HG02840 (cell line): Measurements from ENCODE around the gene SRGAP3.

Source experiments
- ATAC-seq: cut with Tn5 transposase; IDR thresholded peaks from one replicate; pipeline ENCODE4 v1.9.1; 2021; ENCODE audit warnings: mild to moderate bottlenecking, moderate library complexity, moderate number of reproducible peaks; ENCODE audit not compliant: unreplicated experiment, low FRiP score

The SRGAP3 gene

DNA sequence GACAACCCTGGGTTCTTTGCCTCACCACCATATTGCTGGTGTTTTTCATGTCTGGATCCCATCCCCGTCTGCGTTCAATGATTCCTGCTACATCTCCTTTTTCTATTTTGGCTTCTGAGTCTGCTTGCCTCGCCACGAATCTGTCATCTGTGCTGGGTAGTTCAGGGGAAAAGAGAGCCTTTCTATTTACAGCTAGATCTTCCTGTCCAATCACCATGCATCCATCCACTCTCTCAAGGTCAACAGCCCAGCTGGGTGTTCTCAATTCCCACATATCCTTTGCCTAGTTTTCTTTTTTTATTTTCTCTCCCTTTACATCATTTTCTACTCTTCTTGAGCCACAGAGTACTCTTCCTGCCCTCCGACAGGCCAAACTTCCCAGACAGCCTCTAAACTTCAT lies 181.4 kb downstream of the SRGAP3 start:
- no peak for ATAC-seq

DNA sequence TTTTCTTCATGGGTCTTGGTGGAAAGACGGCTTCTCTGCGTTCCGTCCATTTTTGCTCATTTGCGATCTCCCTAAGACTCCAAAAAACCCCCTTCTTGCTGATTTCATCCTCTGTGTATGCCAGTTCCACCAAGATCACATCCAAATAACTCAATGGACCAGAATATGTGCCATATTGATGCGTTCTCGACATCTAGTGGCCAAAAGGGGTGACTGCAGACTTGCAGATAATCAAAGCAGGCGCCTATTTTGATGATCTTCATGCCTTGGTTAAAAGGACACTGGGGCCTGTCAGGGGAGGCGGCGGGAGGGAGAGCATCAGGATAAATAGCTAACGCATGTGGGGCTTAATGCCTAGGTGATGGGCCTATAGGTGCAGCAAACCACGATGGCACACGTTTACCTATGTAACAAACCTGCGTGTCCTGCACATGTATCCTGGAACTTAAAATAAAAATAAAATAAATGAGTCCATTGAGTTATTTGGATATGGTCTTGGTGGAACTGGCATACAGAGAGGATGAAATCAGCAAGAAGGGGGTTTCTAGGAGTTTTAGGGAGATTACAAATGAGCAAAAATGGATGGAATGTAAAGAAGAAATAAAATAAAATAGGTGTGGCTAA lies 182.0 kb downstream of the SRGAP3 start:
- no peak for ATAC-seq

DNA sequence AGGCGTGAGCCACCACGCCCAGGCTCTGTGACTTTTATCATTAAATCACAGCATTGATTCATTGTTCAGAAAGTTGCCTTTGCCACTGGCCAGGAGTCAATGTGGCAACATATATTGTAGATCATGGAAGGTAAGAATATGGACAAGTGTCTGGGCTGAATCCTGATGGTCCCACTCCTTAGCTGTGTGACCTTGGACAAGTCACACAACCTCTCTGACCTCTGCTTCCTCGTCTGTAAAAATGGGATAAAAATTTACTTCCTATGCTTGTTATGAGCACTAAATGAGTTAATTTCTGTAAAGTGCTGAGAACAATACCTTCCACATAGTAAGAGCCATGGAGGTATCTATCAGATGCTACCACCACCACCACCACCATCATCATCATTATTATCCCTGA lies 182.7 kb downstream of the SRGAP3 start:
- no peak for ATAC-seq

DNA sequence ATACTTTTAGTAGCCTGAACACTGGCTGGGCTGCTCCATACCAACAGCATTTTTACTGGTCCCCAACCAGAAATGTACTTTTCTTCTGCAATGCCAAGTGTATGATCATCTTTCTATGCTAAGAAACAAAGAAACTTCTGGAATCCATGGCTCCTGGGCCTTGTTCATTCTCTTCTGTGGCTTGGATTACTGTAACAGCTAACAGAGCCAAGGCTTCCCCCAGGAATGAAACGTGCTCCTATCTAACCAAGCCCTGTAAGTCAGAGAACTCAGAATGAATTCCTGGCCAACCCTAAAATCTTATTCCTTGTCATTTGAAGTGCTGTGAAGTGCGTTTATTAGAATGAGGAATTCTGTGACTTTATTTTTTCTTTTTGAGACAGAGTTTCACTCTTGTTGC lies 183.3 kb downstream of the SRGAP3 start:
- ATAC-seq: no peak

DNA sequence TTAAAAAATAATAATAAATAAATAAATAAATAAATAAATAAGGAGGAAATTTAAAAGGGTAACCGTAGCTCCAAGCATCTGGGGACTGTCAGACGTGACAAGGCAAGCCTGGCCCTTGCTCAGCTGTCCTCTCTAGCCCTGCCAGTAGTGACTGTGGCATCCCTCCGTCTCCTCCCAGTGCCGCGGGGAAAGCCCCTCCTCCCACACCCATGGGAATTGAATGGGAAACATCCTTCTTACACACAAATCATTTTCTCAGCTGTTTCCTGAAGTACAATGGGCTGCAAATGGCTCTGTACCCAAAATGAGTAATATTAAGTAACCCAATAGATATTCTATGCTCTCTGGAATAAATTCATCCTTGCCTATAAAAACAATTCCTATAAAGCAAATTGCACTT lies 184.6 kb downstream of the SRGAP3 start:
- ATAC-seq: no peak

DNA sequence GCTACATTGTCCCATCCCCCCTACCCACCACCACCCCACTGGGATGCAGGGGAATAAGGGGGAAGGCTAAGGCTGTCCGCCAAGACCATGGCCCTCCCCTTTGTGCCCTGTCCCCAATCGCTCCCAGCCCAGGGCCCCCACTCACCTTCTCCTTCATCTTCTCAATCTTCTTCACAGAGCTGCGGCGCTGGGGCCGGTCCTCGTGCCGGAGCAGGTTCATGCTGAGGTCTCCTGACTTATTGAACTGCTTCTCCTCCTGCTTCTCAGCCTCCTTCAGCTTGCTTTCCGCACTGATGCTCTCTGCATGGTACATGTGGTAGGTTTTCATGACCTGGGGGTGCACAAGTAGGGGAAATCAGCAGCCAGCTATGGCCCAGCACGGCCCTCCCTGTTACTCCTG lies 185.2 kb downstream of the SRGAP3 start:
- ATAC-seq: no peak

DNA sequence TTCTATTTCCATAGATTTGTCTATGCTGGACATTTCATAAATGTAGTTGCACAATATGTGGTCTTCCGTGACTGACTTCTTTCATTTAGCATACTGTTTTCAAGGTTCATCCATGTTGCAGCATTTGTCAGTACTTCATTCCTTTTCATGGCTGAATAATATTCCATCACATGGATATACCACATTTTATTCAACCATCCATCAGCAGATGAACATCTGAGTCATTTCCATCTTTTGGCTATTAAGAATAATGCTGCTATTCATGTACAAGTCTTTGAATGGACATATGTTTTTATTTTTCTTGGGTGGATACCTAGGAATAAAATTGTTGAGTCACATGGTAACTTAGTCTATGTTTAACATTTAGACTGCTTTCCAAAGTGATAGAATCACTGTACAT lies 186.9 kb downstream of the SRGAP3 start:
- no peak for ATAC-seq

DNA sequence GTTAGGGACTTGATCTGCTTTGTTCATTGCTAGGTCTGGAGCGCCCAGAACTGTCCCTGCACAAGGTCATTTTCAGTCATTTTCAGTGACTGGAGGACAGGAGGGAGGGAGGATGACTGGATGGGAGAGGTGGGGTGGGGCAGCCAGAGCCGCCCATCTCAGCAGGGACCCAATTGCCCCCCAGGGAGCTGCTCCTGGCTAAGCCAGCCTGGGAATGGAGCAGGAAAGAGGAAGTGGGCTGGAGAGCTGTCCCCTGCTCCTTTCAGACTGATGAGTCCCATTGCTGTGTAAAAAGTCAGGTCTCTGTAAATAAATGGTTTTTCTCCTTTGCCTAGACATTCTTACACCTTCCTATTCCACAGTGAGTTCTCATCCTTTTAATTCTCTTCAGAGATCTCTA lies 187.8 kb downstream of the SRGAP3 start:
- no peak for ATAC-seq

DNA sequence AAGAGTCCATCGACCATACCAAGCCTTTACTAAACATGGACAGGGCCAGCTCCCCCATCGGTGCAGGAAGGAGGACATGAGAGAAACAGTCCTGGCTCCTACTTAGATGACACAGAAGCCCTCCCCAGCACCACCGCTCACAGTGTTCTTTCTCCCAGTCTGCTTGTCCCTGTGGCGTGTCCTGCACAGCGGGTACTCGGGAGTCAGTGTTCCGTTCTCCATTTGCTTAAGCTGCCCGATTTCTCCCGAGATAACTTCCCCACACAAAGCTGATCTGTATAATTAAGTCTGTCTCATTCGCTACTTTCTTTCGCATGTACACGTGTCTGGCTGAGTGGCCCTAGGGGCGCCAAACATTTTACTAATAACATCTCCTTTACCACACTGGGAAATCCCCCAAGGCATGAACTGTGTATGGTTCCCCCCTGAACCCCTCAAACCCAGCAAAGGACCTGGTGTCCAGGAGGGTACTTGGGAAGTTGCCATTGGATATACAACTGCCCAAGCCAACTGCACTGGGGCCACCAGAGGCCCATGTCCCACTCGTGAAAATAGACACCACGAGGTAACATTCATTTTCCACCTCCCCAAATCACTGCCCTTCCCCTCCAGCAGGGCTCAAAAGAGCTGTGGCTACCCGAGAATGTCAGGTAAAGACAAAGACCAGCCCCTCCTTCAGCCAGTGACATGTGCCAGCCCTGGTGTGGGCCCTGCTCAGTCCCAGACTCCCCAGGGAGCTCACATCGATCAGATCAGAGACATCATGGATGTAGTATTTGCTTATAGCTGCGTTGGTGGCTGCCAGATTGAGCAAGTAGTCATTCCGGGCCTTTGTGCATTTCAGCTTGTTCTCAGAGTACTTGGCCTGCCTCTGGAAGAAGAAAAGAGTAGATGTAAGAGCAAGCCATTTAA lies 189.7 kb downstream of the SRGAP3 start:
- no peak for ATAC-seq

DNA sequence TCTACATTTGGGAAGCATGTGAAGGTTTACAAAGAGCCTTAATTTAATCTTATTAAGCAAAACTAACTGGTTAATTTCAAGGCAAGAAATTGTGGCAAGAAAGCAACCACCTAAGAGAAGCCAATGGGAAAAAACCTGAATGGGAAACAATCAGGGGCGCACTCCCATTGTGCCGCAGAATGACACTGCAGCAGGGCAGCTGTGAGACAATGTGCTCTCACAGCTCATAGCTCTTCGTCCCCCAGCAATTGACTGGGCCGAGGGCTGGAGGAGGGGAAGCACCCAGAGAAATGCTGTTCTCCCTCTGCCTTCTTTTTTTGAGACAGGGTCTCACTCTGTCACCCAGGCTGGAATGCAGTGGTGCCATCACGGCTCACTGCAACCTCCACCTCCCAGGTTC lies 192.9 kb downstream of the SRGAP3 start:
- ATAC-seq: no peak

DNA sequence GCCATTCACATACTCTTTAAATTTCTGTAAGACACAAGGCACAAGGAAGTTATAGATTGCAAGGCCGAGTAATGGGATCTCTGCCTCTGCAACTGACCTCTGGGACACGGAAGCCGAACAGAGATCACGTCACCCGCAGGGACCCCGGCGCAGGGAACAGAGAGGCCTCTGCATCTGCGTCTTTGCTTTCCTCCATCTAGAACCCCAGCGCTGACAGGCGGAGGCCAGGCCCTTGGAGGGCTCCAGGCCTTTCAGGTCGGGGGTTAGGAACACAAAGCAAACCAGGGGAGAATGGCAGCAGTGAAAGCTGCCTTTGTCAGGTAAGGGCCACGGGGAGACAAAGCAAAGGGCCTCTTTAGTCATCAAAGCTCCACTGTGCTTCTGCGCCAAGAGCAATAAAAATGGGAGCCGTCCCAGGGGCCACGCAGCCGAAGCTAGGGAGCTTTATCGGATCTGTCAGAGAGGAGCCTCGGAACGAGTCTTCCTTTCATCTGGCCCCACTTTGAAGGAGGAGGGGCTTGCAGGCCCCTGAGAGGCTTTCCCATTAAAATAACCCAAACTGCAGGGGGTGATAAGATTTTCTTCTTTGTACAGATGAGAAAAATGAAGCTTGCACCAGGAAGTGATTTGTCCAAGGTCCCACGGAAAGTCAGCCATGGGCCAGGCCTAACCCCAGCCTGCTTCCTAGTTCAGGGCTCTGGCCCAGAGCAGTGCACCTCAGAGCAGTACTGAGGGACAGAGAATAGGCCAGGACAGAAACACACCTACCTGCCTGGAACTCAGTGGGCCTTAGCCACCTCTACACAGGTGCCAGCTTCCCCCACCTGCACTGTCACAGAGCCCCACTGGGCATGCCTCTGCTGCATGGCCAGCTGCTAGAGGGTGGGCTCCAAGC lies 201.7 kb downstream of the SRGAP3 start:
- no peak for ATAC-seq

DNA sequence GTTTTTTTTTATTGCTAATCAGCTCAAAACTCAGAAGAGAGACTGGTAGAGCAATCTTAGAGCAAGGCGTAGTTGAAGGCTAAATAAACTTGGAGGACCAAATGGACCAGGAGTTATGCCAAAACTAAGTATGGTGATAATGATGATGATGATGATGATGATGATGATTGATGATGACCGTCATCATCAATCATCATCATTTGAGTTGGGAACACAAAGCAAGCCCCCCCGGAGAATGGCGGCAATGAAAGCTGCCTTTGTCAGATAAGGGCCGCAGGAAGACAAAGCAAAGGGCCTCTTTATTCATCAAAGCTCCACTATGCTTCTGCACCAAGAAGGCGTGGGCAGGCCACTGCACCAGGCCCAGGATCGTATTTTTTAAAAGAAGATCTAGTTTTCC lies 204.1 kb downstream of the SRGAP3 start:
- no peak for ATAC-seq

DNA sequence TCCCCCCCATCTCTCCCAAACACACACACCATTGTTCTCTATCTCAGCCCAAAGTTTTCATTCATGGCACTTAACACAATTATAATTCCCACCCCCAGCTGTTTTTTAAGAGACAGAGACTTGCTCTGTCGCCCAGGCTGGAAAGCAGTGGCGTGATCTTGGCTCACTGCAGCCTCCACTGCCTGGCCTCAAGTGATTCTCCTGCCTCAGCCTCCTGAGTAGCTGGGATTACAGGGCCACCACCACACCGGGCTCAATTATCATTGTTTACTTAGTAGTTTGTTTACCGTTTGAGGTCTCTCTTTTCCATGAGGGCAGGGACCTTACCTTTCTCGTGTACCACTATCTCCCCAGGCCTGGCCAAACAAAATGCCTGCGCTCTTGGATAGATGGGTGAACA lies 206.4 kb downstream of the SRGAP3 start:
- no peak for ATAC-seq

DNA sequence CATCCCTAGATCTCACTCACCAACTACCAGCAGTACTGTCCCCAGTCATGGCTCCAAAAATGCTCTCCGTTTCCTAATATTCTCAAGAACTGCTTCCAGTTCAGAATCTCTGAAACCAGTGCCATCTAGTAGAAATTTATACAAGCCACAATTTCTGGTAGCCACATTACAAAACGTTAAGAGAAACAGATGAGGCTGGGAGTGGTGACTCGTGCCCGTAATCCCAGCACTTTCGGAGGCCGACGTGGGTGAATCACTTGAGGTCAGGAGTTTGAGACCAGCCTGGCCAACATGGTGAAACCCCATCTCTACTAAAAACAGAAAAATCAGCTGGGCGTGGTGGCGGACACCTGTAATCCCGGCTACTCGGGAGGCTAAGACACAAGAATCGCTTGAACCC lies 207.8 kb downstream of the SRGAP3 start:
- ATAC-seq: no peak

DNA sequence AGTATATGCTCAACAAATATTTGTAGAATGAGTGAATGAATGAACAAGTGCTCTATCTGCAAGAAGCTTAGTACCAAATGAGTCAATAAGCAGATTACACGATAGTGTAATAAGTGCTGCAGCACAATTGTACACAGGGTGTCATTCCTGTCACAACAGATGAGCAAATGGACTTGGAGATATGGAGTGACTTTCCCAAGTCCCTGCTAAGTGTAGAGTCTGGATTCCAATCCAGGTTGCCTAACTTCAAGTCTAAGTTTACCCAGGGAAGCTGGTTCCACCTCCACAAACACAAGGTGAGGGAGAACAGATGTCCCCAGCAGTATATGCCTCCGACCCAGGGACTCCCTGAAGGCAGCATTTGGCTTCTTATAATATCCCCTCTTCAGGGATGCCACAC lies 208.4 kb downstream of the SRGAP3 start:
- no peak for ATAC-seq

DNA sequence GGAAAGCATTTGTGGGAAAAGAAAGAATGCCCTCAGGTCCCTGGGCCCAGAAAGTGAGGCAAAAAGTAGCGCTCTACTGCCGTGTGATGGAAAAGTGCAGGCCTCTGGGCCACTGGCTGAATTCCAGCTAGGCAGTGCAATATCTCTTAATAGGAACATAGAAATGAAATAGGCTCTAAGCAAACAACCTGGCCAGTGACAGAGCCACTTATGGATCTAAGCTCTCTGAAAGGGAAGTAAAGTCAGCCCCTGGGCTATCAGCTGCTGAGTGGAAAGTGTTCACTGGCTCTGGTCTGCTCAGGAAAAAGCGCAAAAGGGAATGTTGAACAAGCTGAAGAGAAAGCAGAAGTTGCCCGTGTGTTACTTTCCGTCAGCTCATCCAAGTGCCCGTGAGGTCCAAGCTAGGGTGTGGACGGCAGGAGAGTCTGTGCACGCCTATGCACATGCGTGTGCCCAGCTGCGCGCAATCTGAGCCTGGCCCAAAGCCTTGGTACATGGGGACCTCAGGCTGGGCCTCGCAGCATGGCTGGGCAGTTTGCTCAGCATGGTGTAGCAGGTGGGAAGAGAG lies 212.2 kb downstream of the SRGAP3 start:
- no peak for ATAC-seq

DNA sequence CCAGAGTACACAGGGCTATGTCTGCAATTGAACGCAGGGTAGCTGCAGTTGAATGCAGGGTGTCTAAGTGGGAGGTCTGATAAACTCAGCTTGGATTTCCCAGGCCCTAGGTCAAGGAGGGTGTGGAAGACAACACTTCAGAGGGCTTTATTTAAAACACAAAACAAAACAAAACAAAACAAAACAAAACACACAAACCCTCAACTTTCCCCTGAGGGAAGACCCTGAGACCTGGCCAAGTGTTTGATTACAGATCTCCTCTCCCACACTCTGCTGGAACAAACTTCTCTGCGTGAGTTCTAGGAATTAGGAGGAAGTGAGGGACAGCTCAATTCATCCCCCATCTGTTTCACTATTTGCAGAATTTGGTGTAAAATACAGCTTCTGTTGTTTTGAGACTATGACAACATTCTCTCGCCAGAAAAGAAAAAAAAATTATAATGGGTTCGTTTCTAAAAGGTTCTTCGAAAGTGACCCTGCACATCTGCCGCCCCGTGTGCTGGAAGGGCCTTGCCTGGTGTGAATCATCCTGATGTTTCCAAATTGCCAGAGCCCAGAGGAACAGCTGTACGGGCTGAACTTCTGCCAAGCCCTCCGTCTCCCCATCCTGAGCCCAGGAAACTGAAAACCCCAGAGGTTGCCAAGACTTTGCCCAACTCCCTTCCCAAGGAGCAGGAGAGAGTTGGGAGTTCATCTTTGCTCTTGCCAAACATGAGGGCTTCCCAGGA lies 212.9 kb downstream of the SRGAP3 start:
- no peak for ATAC-seq

DNA sequence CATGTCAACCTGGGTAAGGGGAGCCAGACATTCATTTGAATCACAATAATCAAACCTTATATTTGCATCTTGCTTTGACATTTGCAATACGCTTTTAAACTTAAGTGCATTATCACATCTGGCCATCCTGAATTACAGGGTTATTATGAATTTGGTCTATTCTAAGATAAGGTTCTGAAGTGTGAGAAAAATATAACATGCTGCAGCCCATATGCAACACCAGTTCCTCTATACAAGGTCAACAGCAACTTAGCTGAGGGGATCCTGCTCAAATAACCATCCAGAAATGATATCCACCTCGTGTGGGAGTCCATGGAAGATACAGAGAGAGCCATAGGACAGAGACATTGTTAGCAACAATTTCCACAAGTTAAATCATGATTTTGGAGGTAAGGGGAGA lies 213.5 kb downstream of the SRGAP3 start:
- no peak for ATAC-seq

DNA sequence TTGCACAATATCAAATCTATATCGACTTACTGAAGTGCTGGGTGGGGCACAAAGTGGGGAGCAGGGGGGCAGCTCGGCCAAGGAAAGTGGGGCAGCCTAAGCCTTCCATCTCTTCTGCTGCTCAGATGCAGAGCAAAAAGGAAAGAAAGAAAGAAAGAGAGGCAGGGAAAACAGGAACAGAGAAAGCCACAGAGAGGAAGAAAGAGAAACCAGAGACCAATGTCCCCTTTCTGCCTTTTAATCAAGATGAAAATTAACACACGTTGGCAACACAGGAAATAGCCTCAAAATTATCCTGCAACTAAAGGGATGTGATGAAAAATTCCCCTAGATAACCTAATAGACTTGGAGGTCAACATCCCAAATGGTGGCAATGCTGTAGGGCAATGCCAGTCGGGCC lies 214.0 kb downstream of the SRGAP3 start:
- no peak for ATAC-seq

DNA sequence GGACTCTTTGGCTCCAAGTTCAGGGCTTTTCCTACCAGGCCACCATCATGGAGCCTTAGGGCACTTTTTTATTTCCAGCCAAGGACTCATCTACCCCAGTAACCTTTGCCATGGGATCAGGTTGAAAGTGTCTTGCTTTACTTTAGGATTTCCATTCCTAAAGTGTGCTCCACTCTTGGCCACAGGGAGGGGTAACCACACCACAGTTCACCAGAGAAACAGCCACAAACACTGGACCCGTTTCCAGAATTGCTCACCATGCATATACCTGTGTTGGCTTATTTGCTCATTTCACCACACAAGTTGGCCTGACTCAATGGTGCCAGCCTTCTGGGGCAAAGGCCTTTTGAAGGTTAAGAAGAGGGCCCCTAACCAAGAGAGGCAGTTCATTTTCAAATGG lies 215.6 kb downstream of the SRGAP3 start:
- no peak for ATAC-seq
